H9 (cell line): ENCODE measurements around the gene VPS54. TPM values are rescaled to one million over a fixed set of nuclear protein-coding genes. Genes with fewer than 3 reads are reported as not detected.

ENCODE experiments used
- DNase-seq: peaks from one replicate; pipeline ENCODE4 v3.0.0-alpha.2; 2017
- H2AFZ ChIP-seq: one replicate; pipeline ENCODE4 v1.6.1; 2013; ENCODE audit warnings: mild to moderate bottlenecking, low read length, control low read depth, moderate library complexity
- H2AK5ac ChIP-seq: 2 replicates; pipeline ENCODE4 v1.6.1; 2013; ENCODE audit warnings: low read length, control low read depth, mixed read lengths; ENCODE audit not compliant: insufficient read length
- H2BK120ac ChIP-seq: one replicate; pipeline ENCODE4 v1.6.1; 2013; ENCODE audit warnings: low read depth, mild to moderate bottlenecking, low read length, control low read depth, inconsistent platforms; ENCODE audit not compliant: poor library complexity, severe bottlenecking
- H2BK12ac ChIP-seq: 2 replicates; pipeline ENCODE4 v1.6.1; 2013; ENCODE audit warnings: low read length, control low read depth, mixed read lengths, low read depth; ENCODE audit not compliant: insufficient read length
- H2BK15ac ChIP-seq: 2 replicates; pipeline ENCODE4 v1.6.1; 2013; ENCODE audit warnings: low read depth, low read length, control low read depth
- H2BK20ac ChIP-seq: one replicate; pipeline ENCODE4 v1.6.1; 2013; ENCODE audit warnings: low read depth, mild to moderate bottlenecking, low read length, control low read depth, inconsistent platforms; ENCODE audit not compliant: poor library complexity, severe bottlenecking
- H2BK5ac ChIP-seq: 2 replicates; pipeline ENCODE4 v1.6.1; 2013; ENCODE audit warnings: low read length, control low read depth, mixed read lengths; ENCODE audit not compliant: insufficient read length
- H3K14ac ChIP-seq: 2 replicates; pipeline ENCODE4 v1.6.1; 2013; ENCODE audit warnings: low read length, control low read depth; ENCODE audit not compliant: insufficient read depth
- H3K18ac ChIP-seq: 2 replicates; pipeline ENCODE4 v1.6.1; 2013; ENCODE audit warnings: low read depth, mild to moderate bottlenecking, mixed read lengths, low read length, control low read depth; ENCODE audit not compliant: insufficient read length
- H3K23ac ChIP-seq: 2 replicates; pipeline ENCODE4 v1.6.1; 2013; ENCODE audit warnings: low read length, control low read depth, mixed read lengths, low read depth; ENCODE audit not compliant: insufficient read length
- H3K23me2 ChIP-seq: 2 replicates; pipeline ENCODE4 v1.6.1; 2013; ENCODE audit warnings: low read depth, mild to moderate bottlenecking, mixed read lengths, low read length, control low read depth; ENCODE audit not compliant: insufficient read length, poor library complexity, severe bottlenecking
- H3K27ac ChIP-seq: 2 replicates; pipeline ENCODE4 v1.5.1; 2013; ENCODE audit warnings: low read length, control low read depth, mixed read lengths, low read depth; ENCODE audit not compliant: insufficient read length
- H3K27me3 ChIP-seq: 2 replicates; pipeline ENCODE4 v1.6.1; 2013; ENCODE audit warnings: low read length, control low read depth, inconsistent platforms; ENCODE audit not compliant: insufficient read depth
- H3K4ac ChIP-seq: 2 replicates; pipeline ENCODE4 v1.6.1; 2013; ENCODE audit warnings: low read depth, mild to moderate bottlenecking, control low read depth, inconsistent platforms, low read length, moderate library complexity
- H3K4me1 ChIP-seq: 2 replicates; pipeline ENCODE4 v1.6.1; 2013; ENCODE audit warnings: low read length, control low read depth, inconsistent platforms; ENCODE audit not compliant: insufficient read depth
- H3K4me2 ChIP-seq: 2 replicates; pipeline ENCODE4 v1.6.1; 2013; ENCODE audit warnings: low read length, control low read depth, mixed read lengths; ENCODE audit not compliant: insufficient read length, insufficient read depth
- H3K56ac ChIP-seq: 2 replicates; pipeline ENCODE4 v1.6.1; 2013; ENCODE audit warnings: low read depth, mild to moderate bottlenecking, mixed read lengths, low read length, control low read depth; ENCODE audit not compliant: insufficient read length
- H3K79me1 ChIP-seq: 2 replicates; pipeline ENCODE4 v1.6.1; 2013; ENCODE audit warnings: low read depth, mild to moderate bottlenecking, moderate library complexity, low read length, control low read depth, inconsistent platforms; ENCODE audit not compliant: insufficient read depth, poor library complexity, severe bottlenecking
- H3K79me2 ChIP-seq: 2 replicates; pipeline ENCODE4 v1.6.1; 2013; ENCODE audit warnings: low read length, control low read depth, inconsistent platforms; ENCODE audit not compliant: insufficient read depth
- H3K9ac ChIP-seq: 2 replicates; pipeline ENCODE4 v1.6.1; 2013; ENCODE audit warnings: low read length, control low read depth, mixed read lengths; ENCODE audit not compliant: insufficient read length; ENCODE audit errors: extremely low read depth
- H3K9me3 ChIP-seq: one replicate; pipeline ENCODE4 v1.6.1; 2013; ENCODE audit warnings: low read depth, low read length, inconsistent platforms; ENCODE audit not compliant: control insufficient read depth
- H3T11ph ChIP-seq: one replicate; pipeline ENCODE4 v1.6.1; 2013; ENCODE audit warnings: mild to moderate bottlenecking, low read length, control low read depth, inconsistent platforms
- H4K20me1 ChIP-seq: one replicate; pipeline ENCODE4 v1.6.1; 2013; ENCODE audit not compliant: control insufficient read depth, insufficient read length, insufficient read depth
- H4K5ac ChIP-seq: 2 replicates; pipeline ENCODE4 v1.6.1; 2013; ENCODE audit warnings: low read depth, mild to moderate bottlenecking, mixed read lengths, low read length, control low read depth; ENCODE audit not compliant: insufficient read length
- H4K8ac ChIP-seq: replicated peaks from 2 replicates; pipeline ENCODE4 v1.6.1; 2013; ENCODE audit warnings: low read length, control low read depth, mixed read lengths, low read depth; ENCODE audit not compliant: insufficient read length
- H4K91ac ChIP-seq: 2 replicates; pipeline ENCODE4 v1.6.1; 2013; ENCODE audit warnings: low read depth, mild to moderate bottlenecking, moderate library complexity, mixed read lengths, low read length, control low read depth; ENCODE audit not compliant: insufficient read length
- H3K27ac Mint-ChIP-seq, 3 experiments: 2 replicates in 2 of 3; 3 replicates in 1 of 3; pipeline ENCODE4 v1.8.0; 2020 to 2021; ENCODE audit warnings: mixed read lengths in 3 of 3, mild to moderate bottlenecking in 1 of 3, moderate library complexity in 1 of 3
- H3K27me3 Mint-ChIP-seq: 2 replicates; pipeline ENCODE4 v1.8.0; 2021; ENCODE audit warnings: low read depth, mild to moderate bottlenecking, moderate library complexity, mixed read lengths
- H3K36me3 Mint-ChIP-seq, 3 experiments: 2 replicates in 2 of 3; 3 replicates in 1 of 3; pipeline ENCODE4 v1.8.0; 2020 to 2021; ENCODE audit warnings: low read depth in 3 of 3, mixed read lengths in 3 of 3; ENCODE audit not compliant: insufficient read depth in 1 of 3
- H3K4me1 Mint-ChIP-seq, 2 experiments: 2 replicates each; pipeline ENCODE4 v1.8.0; 2020; ENCODE audit warnings: mixed read lengths in 2 of 2
- H3K4me3 Mint-ChIP-seq, 2 experiments: 2 replicates in 1 of 2; 3 replicates in 1 of 2; pipeline ENCODE4 v1.8.0; 2020 to 2021; ENCODE audit warnings: mild to moderate bottlenecking in 2 of 2, mixed read lengths in 2 of 2, moderate library complexity in 1 of 2
- H3K9me3 Mint-ChIP-seq, 2 experiments: 2 replicates in 1 of 2; 3 replicates in 1 of 2; pipeline ENCODE4 v1.8.0; 2020; ENCODE audit warnings: mild to moderate bottlenecking in 2 of 2, mixed read lengths in 2 of 2, moderate library complexity in 1 of 2
- WGBS: extraction: QIAGEN DNeasy Blood & Tissue Kit; methylation state at CpG from one replicate; pipeline ENCODE4 v1.1.7; 2013; ENCODE audit warnings: missing lambda C conversion rate, low lambda C conversion rate, mixed read lengths; ENCODE audit not compliant: insufficient read length; ENCODE audit errors: extremely low coverage; 5-methylcytosine and 5-hydroxymethylcytosine counted together
- total RNA-seq: library from RNA; stranded (reverse); gene quantifications from 2 replicates; pipeline ENCODE4 v1.2.1, GENCODE V29; 2021
- TF ChIP-seq, protein P1 (sequence below): fragments of 200-600 bp; sonication (generic); conservative IDR thresholded peaks from 3 replicates; pipeline ENCODE4 v1.8.0; 2021; ENCODE audit warnings: antibody characterized with exemption, mild to moderate bottlenecking

Gene VPS54
- total RNA-seq, 1 experiment from 2014 or later: 13.4 TPM

DNA sequence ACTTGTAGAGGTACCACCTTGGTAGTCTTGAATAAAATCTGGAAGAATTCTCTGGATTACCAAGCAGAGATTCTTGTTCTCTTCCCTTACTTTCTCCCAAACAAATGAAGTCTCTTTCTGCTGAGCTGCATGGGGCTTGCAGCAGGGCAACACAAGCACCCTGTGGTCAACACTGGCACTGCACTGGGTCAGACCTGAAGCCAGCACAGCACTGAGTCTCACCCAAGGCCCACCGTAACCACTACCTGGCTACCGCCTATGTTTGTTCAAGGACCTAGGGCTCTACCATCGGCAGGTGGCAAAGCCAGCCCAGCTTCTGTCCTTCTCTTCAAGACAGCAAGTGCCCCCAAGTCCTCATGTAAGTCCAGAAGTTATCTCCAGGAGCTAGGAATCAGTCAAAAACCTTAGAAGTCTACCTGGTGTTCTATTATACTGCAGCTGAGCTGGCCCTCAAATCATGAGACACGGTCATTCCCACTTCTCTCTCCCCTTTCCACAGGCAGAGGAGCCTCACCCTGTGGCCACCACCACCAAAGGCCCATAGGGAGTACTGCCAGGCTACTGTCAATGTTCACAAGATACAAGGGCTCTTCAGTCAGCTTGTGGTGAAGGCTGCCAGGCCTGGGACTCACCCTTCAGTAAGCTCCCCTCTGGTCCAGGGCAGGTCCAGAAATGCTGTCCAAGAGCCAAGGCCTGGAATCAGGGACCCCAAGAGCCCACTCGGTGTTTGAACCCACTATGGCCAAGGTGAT, 18.4 kb downstream of the VPS54 start:
- Histone ChIP-seq H3K27ac (no peak overlapping the region), H4K91ac (no peak overlapping the region), H3K4me1 (no peaks in the 10 kb centered on the region), H2BK12ac (no peak overlapping the region), H2AFZ (no peak overlapping the region), H3K4ac (no peak overlapping the region), H2BK5ac (no peak overlapping the region), H3K9ac (no peak overlapping the region), H2BK20ac (no peak overlapping the region), H3K56ac (no peak overlapping the region), H2BK15ac (no peak overlapping the region), H3K9me3 (no peaks in the 10 kb centered on the region), H3K23ac (no peak overlapping the region), H3K79me2 (no peaks in the 10 kb centered on the region), H4K5ac (no peak overlapping the region), H3K79me1 (no peaks in the 10 kb centered on the region), H2AK5ac (no peak overlapping the region), H4K8ac (no peak overlapping the region), H3T11ph (no peak overlapping the region), H3K18ac (no peak overlapping the region), H4K20me1 (no peaks in the 10 kb centered on the region), H3K23me2 (no peaks in the 10 kb centered on the region), H3K4me2 (no peak overlapping the region), H2BK120ac (no peak overlapping the region), H3K27me3 (no peaks in the 10 kb centered on the region), H3K14ac (no peak overlapping the region)
- Mint-ChIP-seq H3K27me3 (no peaks in the 10 kb centered on the region; the same call in 1 of the 2 replicates), H3K36me3 (peaks cover 16 to 41% (median 24%) of the 10 kb centered on the region in 3 experiments), H3K4me1 (peaks cover 2 to 3% of the 10 kb centered on the region in 2 experiments; a peak in 2 of 4 replicates), H3K9me3 (peaks cover 20 to 28% of the 10 kb centered on the region in 2 experiments), H3K4me3 (no peak overlapping the region), H3K27ac (no peak overlapping the region; a peak in 1 of 7 replicates)
- peak; percentile 52 for DNase-seq
- TF ChIP-seq, protein P1, sequence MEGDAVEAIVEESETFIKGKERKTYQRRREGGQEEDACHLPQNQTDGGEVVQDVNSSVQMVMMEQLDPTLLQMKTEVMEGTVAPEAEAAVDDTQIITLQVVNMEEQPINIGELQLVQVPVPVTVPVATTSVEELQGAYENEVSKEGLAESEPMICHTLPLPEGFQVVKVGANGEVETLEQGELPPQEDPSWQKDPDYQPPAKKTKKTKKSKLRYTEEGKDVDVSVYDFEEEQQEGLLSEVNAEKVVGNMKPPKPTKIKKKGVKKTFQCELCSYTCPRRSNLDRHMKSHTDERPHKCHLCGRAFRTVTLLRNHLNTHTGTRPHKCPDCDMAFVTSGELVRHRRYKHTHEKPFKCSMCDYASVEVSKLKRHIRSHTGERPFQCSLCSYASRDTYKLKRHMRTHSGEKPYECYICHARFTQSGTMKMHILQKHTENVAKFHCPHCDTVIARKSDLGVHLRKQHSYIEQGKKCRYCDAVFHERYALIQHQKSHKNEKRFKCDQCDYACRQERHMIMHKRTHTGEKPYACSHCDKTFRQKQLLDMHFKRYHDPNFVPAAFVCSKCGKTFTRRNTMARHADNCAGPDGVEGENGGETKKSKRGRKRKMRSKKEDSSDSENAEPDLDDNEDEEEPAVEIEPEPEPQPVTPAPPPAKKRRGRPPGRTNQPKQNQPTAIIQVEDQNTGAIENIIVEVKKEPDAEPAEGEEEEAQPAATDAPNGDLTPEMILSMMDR: peak; percentile 59
- no CpG with 5 or more reads among the region's 5 CpGs for WGBS
